Mucosa of rectum (tissue), 2 donors: ENCODE results near the gene DOC2A.
"Not testable (repeated sequence)": the region's sequence is repeated elsewhere in the genome, so short reads cannot be mapped to it uniquely, and the experiment has no call there.

Experiments
- H3K27ac ChIP-seq, 2 donors: one replicate each; pipeline ENCODE4 v1.7.0; 2013; ENCODE audit warnings: inconsistent platforms in 2 of 2, low read depth in 2 of 2, low read length in 2 of 2
- H3K27me3 ChIP-seq, 2 donors: one replicate each; pipeline ENCODE4 v1.7.0; 2013; ENCODE audit warnings: low read length in 2 of 2; ENCODE audit not compliant: control insufficient read depth in 2 of 2, insufficient read depth in 2 of 2
- H3K36me3 ChIP-seq, 2 donors: one replicate each; pipeline ENCODE4 v1.7.0; 2013; ENCODE audit warnings: low read length in 2 of 2; ENCODE audit not compliant: control insufficient read depth in 2 of 2, insufficient read depth in 2 of 2
- H3K4me1 ChIP-seq, 2 donors: one replicate each; pipeline ENCODE4 v1.7.0; 2013; ENCODE audit warnings: low read length in 2 of 2, mild to moderate bottlenecking in 1 of 2; ENCODE audit not compliant: control insufficient read depth in 2 of 2, insufficient read depth in 2 of 2
- H3K4me3 ChIP-seq, 2 donors: one replicate each; pipeline ENCODE4 v1.7.0; 2013; ENCODE audit warnings: low read length in 2 of 2
- H3K9ac ChIP-seq, 2 donors: one replicate each; pipeline ENCODE4 v1.7.0; 2013; ENCODE audit warnings: low read length in 2 of 2, low read depth in 1 of 2, mild to moderate bottlenecking in 1 of 2
- H3K9me3 ChIP-seq, 2 donors: one replicate each; pipeline ENCODE4 v1.7.0; 2013; ENCODE audit warnings: low read length in 2 of 2; ENCODE audit not compliant: control insufficient read depth in 2 of 2
- donor health status: healthy.
- donor health status: Normal muscosa, but diverticular disease.

Gene DOC2A

GRCh38 chr16:29959821-29960220, 51.0 kb downstream of the DOC2A start:
- H3K27ac ChIP-seq, result not testable (repeated sequence)

GRCh38 chr16:29959293-29959692, 51.5 kb downstream of the DOC2A start:
- H3K27me3 ChIP-seq, result no peaks in the 10 kb centered on the region
- no peaks in the 10 kb centered on the region for H3K9me3 ChIP-seq
- H3K27ac ChIP-seq, result no peak overlapping the region
- no peak overlapping the region for H3K4me3 ChIP-seq
- H3K9ac ChIP-seq, result no peak overlapping the region
- H3K36me3 ChIP-seq, result no peaks in the 10 kb centered on the region
- H3K4me1 ChIP-seq, result peaks cover 17 to 18% of the 10 kb centered on the region in 2 donors

More at GRCh38 chr16:29959821-29960220, 51.0 kb downstream of the DOC2A start:
- H3K9me3 ChIP-seq, H3K9ac ChIP-seq, H3K27me3 ChIP-seq, H3K36me3 ChIP-seq, H3K4me3 ChIP-seq: not testable (repeated sequence)
- peaks cover 17 to 18% of the 10 kb centered on the region in 2 donors for H3K4me1 ChIP-seq

- Histone ChIP-seq H3K4me1 (peaks cover 17 to 18% of the 10 kb centered on the region in 2 donors), H3K27ac (no peak overlapping the region), H3K9ac (no peak overlapping the region), H3K4me3 (no peak overlapping the region), H3K9me3 (no peaks in the 10 kb centered on the region), H3K36me3 (no peaks in the 10 kb centered on the region), H3K27me3 (no peaks in the 10 kb centered on the region)
Measured at GRCh38 chr16:29958756-29959155, 52.1 kb downstream of the DOC2A start.
